ENCODE measurements around the gene AHNAK.

The AHNAK gene

DNA sequence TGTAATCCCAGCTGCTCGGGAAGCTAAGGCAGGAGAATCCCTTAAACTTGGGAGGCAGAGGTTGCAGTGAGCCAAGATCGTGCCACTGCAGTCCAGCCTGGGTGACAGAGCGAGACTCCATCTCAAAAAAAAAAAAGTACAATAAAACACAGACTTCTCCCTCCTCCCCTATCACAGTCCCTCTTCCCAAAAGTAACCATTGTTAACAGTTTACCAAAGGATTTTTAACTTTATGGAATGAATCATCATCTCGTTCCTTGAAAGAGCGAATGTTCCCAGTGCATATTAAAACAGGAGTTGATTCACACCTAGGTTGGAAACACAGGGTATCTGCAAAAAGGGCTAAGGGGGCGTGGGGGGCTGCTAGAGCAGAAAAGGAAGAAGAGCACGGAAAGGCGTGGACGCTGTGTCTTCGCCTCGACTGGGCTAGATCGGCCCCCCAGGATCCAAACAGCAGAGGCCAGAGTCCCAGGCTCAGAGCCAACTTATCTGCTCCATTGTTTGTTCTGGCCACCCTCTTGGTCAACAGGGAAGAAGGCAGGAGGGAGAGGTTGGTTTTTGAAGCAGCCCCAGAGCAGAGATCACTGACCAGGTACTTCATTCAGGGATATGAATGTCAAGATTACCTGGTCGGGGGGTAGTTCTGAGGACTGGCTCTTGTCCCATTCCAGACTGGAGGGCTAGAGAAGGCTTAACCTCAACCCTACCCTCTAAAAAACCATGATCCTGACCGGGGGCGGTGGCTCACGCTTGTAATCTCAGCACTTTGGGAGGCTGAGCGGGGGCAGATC lies 2.1 kb upstream of the AHNAK start:
- no peak for DNase-seq

DNA sequence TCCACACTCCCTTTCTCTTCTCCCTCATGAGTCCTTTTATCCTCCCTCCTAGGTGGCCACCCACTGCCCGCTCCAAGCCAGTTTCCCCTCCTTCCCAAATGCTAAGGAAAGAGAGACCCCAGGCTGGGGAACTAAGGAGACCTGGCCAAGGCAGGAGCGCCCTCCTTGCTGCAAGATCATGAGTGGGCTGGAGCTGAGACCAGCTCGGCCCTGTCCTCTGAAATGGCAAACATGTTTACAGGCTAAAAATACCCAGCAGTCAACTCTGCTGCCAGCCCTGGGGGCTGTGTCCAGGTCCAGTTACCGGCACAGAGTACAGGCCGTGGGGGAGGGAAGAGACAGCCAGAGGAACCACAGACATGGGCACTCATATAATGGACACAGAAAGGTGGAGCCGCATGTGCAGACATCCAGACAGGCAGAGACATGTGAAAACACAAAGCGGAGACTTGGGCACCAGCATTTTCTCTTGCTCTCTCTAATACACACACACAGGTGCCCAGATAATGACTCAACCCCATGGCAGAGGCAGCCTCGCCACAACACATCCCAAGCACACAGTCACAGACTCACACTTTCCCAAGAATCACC lies 1.2 kb upstream of the AHNAK start:
- DNase-seq: no peak

GRCh38 chr11:62546929-62547625 lies 471 bp upstream of the AHNAK start:
- DNase-seq: no peak

DNA sequence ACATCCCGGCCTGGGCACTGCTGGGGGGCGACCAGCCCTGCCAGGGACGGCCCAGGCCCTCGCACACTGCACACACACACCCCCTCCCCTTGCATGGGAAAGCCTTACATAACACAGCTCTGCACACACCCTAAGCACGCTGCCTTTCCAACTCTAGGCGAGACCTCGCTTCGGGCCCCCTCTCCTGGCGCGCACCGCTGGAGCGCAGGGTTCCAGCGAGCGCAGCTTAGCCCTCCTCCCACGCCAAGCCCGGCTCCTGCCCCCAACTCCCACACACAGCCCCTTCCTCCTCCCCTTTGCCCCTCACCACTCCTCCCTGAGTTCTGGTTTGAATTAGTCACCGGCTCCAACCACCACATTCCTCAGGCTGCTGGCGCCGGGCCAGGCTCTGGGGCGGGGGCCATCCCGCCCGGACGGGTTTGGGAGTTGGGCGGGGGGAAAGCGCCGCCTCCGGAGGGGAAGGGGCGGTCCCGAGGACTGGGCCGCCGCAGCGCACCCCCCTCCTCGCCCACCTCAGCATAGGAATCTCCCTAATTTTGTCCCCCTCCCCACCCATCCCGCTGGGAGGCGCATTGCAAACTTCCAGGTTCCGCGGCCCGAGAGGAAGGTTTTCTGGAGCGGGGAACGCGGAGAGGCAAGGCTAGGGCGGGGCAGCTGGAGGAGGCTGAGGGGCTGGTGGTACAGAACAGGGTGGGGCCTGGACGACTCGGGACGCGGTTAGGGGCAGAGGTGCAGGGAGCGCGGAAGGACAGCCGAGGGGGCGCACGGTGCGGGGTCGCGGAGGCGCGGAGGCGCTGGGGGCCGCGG lies 966 bp downstream of the AHNAK start:
- peak; percentile 60 for DNase-seq

- no peak for DNase-seq
These were observed 1.8 kb downstream of the AHNAK start for GRCh38 chr11:62544581-62545436.

DNA sequence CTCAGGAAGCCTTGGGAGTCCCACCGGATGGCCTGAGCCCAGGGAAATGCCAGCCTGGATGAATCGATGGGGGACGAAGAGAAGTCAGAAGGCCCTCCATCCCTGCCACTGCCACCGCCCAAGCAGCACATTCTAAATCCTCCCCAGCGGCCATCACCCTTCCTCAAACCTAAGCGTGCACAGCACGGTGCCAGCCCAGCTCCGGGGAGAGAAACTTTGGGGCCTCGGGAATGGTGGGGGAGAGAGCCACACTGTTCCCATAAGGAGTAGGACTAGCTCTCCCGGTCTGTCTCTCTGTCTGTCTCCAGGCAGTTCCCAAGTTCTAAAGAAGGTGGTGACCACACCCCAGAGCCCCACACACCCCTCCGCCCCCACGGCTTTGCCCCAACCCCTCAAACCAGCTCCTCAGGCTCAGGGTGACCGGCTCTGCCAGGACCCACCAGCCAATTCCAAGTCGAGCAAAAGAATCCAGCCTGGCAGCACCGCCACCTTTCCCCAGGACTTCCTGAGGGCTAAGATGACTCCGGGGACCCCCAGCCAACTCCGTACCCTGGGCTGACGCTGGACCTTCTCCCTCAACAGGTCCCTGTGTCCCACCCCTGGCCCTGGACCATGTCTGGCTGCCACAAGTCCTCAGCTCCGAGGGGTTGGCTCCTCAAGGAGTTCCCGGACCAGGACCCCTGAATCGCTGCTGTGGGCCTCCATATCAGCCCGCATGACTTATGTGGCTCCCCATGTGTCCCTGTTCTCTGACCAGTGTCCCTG lies 2.7 kb downstream of the AHNAK start:
- no peak for DNase-seq

- peak; percentile 37 for DNase-seq
These were observed 3.6 kb downstream of the AHNAK start for GRCh38 chr11:62542750-62543567.

GRCh38 chr11:62542111-62542745 lies 4.4 kb downstream of the AHNAK start:
- no peak for DNase-seq

GRCh38 chr11:62540804-62541701 lies 5.6 kb downstream of the AHNAK start:
- DNase-seq: no peak

- peak; percentile 14 for DNase-seq
These were observed 7.2 kb downstream of the AHNAK start for GRCh38 chr11:62539238-62539925.

DNA sequence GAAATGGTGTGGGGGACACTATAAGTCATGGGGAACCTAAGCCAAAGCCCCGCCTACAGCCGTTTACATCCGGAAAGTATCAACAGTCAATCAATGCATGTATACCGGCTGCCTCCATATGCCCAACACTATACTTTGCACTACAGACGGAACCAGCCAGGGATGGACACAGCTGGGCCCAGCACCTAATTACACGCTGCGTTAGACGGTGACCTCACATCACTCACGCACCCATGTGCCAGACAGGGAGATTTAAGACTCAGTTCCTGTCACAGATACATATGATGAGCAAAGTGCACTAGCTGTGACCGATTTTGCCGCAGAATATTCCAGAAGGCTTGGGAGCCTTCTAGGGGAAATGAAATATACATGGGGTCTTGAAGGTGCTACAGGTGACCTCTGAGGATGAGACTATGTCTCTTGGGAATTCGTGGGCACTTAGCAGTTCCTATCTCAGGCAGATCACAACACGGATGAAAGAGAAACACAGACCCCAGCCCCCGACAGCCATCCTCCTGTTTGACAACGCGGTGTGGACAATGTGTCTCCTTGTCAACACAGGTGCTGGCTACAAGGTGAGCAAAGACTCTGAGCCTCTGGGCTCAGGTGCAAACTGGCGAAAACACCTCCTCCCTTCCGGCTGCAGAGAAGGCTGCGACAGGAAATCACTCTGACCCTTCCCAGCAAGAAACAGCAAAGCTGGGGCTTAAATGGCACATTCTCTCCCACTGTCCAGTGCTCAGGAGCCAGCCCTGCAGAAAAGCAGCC lies 8.0 kb downstream of the AHNAK start:
- DNase-seq: no peak

- no peak for DNase-seq
These were observed 10.2 kb downstream of the AHNAK start for GRCh38 chr11:62536301-62536957.

DNA sequence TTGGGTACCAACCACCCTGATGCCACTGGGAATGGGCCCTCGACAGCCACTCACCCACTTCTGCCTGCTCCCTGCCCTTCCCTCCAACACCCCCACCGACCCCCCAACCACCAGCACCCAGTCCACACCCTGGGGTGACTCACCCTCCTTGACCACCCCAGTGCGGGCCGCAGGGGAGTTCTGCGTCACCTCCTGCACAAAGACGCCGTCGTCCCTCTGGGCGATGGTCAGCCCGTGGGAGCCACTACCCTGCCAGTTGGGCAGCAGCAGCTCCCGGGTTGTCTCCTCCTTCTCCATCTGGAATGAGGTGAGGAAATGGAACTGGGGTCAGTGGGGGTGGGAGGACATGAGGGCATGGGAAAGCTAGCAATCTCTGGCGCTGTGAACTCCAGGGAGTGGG lies 10.8 kb downstream of the AHNAK start:
- no peak for DNase-seq

DNA sequence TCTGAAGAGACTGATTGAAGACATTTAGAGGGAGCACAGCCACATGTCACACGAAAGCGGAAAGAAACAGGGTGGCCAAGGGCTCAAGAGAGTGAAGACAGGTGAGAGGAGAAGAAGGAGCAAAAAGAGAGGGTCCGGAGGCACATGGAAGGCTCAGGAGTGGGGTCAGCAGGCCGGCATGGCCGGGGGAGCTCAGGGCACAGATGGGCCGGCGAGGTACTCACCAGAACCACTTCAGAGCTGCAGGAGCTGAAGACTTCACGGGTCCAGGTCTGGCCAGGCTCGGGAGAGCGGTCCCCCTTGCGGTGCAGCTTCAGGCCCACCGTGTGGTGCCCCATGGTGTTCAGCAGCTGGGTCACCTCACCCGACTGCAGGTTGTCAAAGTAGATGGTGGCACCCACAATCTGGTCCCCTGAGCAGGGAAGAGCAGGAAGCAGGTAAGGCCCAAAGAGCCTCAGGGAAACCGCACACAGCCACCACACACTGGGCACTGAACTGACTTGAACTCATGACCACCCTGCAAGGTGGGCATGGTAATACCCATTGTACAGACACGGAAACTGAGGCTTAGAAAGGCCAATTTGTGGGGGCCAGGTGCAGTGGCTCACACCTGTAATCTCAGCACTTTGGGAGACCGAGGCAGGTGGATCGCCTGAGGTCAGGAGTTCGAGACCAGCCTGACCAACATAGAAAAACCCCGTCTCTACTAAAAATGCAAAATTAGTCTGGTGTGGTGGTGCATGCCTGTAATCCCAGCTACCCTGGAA lies 11.6 kb downstream of the AHNAK start:
- DNase-seq: no peak

GRCh38 chr11:62532096-62532495 lies 14.5 kb downstream of the AHNAK start:
- no peak for DNase-seq

DNA sequence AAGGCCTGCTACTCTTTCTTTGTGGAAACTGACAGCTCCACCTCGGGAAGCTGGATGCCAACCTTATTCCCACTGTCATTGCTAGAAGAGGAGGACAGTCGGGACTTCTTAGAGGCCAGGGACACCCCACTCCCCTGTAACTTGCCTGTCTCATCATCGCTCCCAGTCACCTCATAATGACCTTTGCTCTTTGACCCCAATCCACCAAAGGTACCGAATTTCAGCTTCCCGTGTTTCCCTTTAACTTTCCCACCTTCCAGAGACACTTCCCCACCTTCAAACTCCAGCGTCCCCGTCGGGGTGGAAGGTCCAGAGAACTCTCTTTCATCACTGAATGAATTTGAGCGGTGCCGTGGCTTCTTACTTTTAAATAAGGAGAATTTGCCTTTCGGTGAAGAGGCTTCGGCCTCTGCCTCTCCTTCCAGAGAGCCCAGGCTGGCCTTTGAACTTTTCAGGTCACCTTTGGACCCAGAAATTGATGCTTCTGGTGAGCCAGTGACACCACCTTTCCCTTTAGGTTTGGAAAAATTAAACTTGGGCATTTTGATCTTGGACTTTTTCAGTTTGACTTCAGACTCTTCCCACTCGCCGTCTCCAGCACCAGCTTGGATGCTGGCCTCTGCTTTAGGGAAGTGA lies 29.8 kb downstream of the AHNAK start:
- DNase-seq: no peak

Measured in NCI-H2171 treated with DMSO at 0.1 percent for 48 hours (cell line).